Osteocyte (in vitro differentiated cells): ENCODE results near the gene ANKRD44. TPM values are rescaled to one million over a fixed set of nuclear protein-coding genes. Genes with fewer than 3 reads are reported as not detected.
"Not testable (repeated sequence)": the region's sequence is repeated elsewhere in the genome, so short reads cannot be mapped to it uniquely, and the experiment has no call there.

Experiments
- DNase-seq: peaks from one replicate; pipeline ENCODE4 v3.0.0; 2021; ENCODE audit warnings: mixed read lengths; ENCODE audit not compliant: unreplicated experiment; ENCODE audit errors: extremely low spot score
- H3K27ac Mint-ChIP-seq: one replicate; pipeline ENCODE4 v1.8.0; 2021; ENCODE audit warnings: mild to moderate bottlenecking, mixed read lengths; ENCODE audit not compliant: unreplicated experiment
- H3K27me3 Mint-ChIP-seq: one replicate; pipeline ENCODE4 v1.8.0; 2021; ENCODE audit warnings: mixed read lengths; ENCODE audit not compliant: unreplicated experiment
- H3K36me3 Mint-ChIP-seq: one replicate; pipeline ENCODE4 v1.8.0; 2021; ENCODE audit warnings: mixed read lengths; ENCODE audit not compliant: unreplicated experiment
- H3K4me1 Mint-ChIP-seq: one replicate; pipeline ENCODE4 v1.8.0; 2021; ENCODE audit warnings: mixed read lengths; ENCODE audit not compliant: unreplicated experiment
- H3K4me3 Mint-ChIP-seq: one replicate; pipeline ENCODE4 v1.8.0; 2021; ENCODE audit warnings: mild to moderate bottlenecking, moderate library complexity, mixed read lengths; ENCODE audit not compliant: unreplicated experiment
- H3K9me3 Mint-ChIP-seq: one replicate; pipeline ENCODE4 v1.8.0; 2021; ENCODE audit warnings: mixed read lengths; ENCODE audit not compliant: unreplicated experiment
- total RNA-seq: library from RNA; stranded (reverse); gene quantifications from 2 replicates; pipeline ENCODE4 v1.2.1, GENCODE V29; 2021
- TF ChIP-seq, protein P1 (sequence below): fragments of 200-600 bp; sonication (generic); IDR thresholded peaks from 2 replicates; pipeline ENCODE4 v1.5.0; 2021; ENCODE audit warnings: antibody characterized with exemption, mild to moderate bottlenecking, moderate library complexity

Gene ANKRD44
- total RNA-seq, 1 donor from 2014 or later: 16.6 TPM

- Mint-ChIP-seq H3K4me1 (peaks cover 17% of the 10 kb centered on the region), H3K9me3 (no peaks in the 10 kb centered on the region), H3K4me3 (no peak overlapping the region), H3K27me3 (no peaks in the 10 kb centered on the region), H3K36me3 (no peaks in the 10 kb centered on the region), H3K27ac (no peak overlapping the region)
- TF ChIP-seq, protein P1, sequence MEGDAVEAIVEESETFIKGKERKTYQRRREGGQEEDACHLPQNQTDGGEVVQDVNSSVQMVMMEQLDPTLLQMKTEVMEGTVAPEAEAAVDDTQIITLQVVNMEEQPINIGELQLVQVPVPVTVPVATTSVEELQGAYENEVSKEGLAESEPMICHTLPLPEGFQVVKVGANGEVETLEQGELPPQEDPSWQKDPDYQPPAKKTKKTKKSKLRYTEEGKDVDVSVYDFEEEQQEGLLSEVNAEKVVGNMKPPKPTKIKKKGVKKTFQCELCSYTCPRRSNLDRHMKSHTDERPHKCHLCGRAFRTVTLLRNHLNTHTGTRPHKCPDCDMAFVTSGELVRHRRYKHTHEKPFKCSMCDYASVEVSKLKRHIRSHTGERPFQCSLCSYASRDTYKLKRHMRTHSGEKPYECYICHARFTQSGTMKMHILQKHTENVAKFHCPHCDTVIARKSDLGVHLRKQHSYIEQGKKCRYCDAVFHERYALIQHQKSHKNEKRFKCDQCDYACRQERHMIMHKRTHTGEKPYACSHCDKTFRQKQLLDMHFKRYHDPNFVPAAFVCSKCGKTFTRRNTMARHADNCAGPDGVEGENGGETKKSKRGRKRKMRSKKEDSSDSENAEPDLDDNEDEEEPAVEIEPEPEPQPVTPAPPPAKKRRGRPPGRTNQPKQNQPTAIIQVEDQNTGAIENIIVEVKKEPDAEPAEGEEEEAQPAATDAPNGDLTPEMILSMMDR: no peak
- no peak for DNase-seq
Observed at GRCh38 chr2:197297266-197297665, 13.3 kb downstream of the ANKRD44 start.

DNA sequence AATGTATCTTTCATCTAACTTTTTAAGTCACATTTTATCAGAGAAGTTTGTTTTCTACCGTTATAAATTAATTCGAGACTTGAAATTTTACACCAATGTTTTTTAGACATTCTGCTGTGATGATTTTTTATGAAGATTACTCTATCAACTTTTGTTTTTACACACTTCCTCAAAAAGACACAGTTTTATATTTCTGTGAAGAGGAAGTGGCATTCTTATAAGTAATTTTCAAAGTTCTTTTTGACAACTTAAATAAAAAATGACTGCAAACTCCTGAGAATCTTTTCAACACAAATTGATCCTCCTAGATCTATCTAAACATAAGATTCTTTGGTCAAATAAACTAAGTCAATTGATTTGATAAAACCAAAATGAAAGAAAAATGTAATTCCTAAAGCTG is 13.7 kb downstream of the ANKRD44 start:
- Mint-ChIP-seq H3K9me3 (no peaks in the 10 kb centered on the region), H3K27ac (no peak overlapping the region), H3K4me3 (no peak overlapping the region), H3K4me1 (peaks cover 17% of the 10 kb centered on the region), H3K36me3 (no peaks in the 10 kb centered on the region), H3K27me3 (no peaks in the 10 kb centered on the region)
- DNase-seq: no peak
- TF ChIP-seq, protein P1: no peak

DNA sequence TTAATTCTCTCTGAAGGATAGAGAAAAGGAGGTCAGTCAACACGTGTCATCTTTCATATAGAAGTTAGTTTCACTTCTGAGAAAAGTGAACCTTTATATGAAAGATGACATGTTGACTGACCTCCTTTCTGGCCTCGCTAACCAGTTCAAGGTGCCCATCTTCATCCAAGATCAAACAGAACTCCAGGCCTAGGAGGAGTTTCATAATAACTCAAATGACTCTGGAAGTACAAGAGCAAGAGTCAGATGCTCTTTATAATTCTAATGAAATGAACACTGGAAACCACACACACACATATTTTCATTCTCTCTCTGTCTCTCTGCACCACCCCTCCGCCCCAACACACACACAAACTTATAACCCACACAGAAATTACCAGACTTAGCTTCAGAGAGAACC is 16.3 kb downstream of the ANKRD44 start:
- TF ChIP-seq, protein P1: no peak
- Mint-ChIP-seq H3K9me3 (no peaks in the 10 kb centered on the region), H3K36me3 (no peaks in the 10 kb centered on the region), H3K27ac (no peak overlapping the region), H3K27me3 (no peaks in the 10 kb centered on the region), H3K4me3 (no peak overlapping the region), H3K4me1 (peaks cover 17% of the 10 kb centered on the region)
- no peak for DNase-seq

DNA sequence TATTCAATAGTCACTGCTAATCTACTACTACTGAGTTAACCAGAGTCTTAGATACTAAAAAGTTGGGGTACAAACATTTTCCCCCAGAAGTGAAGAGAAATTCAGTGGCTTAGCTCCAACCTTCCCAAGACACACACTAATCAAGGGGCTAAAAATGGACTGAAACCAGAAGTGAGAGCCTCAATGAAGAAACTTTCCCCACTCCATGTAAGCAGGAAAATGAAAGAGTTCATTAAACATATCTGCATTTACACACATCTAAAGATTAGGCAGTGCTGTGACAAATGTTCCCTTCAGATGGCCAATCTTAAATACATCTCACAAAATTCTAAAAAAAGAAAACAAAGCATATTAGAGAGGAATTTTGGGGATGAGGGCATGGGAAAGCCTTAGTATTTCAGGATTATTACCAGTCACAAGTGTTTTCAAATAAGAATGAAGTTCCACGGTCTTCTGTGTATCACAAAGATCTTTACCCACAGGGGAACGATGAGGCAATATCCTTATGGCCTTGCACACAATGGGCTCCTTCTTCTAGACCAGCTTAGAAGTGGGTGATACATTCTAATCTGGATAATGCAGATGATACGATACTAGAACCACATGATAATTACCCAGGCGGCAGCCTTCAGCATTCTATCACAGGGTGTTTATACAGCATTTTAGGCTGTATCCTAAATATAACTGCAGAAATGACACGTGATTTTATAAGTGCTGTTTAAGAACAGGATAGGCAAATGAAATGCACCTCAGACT is 17.1 kb downstream of the ANKRD44 start:
- Mint-ChIP-seq H3K9me3 (peaks cover 4% of the 10 kb centered on the region), H3K27me3 (no peaks in the 10 kb centered on the region), H3K4me3 (no peak overlapping the region), H3K27ac (no peak overlapping the region), H3K36me3 (no peaks in the 10 kb centered on the region), H3K4me1 (peaks cover 20% of the 10 kb centered on the region)
- DNase-seq: no peak
- TF ChIP-seq, protein P1: no peak

- no peak overlapping the region for H3K27ac Mint-ChIP-seq
Observed at GRCh38 chr2:197292619-197293018, 18.0 kb downstream of the ANKRD44 start.

GRCh38 chr2:197287596-197287932 is 23.0 kb downstream of the ANKRD44 start:
- not testable (repeated sequence) for H3K4me3 Mint-ChIP-seq, DNase-seq, H3K36me3 Mint-ChIP-seq, H3K27me3 Mint-ChIP-seq, H3K9me3 Mint-ChIP-seq
- Mint-ChIP-seq H3K4me1 (peaks cover 15% of the 10 kb centered on the region), H3K27ac (peak overlapping the region; percentile 84)

More at GRCh38 chr2:197292619-197293018, 18.0 kb downstream of the ANKRD44 start:
- Mint-ChIP-seq H3K9me3 (peaks cover 5% of the 10 kb centered on the region), H3K27me3 (no peaks in the 10 kb centered on the region), H3K36me3 (no peaks in the 10 kb centered on the region), H3K4me1 (peaks cover 23% of the 10 kb centered on the region), H3K4me3 (no peak overlapping the region)
- TF ChIP-seq, protein P1: no peak
- no peak for DNase-seq
